Hematopoietic multipotent progenitor cell treated with erythropoietin and hydrocortisone succinate and interleukin-3 and kit ligand, for 17 days (in vitro differentiated cells): ENCODE data around the gene MED16.

Source experiments
- DNase-seq: peaks from one replicate; pipeline ENCODE4 v3.0.0-alpha.2; 2015; ENCODE audit warnings: low spot score

Gene MED16

GRCh38 chr19:927780-928401 lies 34.9 kb upstream of the MED16 start:
- no peak for DNase-seq

GRCh38 chr19:927351-927779 lies 34.4 kb upstream of the MED16 start:
- DNase-seq = no peak

- no peak for DNase-seq
Measured at GRCh38 chr19:926589-927350, 33.8 kb upstream of the MED16 start.

- DNase-seq = no peak
Measured at GRCh38 chr19:926323-926588, 33.3 kb upstream of the MED16 start.

- DNase-seq = peak; percentile 69
Measured at GRCh38 chr19:925526-926322, 32.7 kb upstream of the MED16 start, which contains the start of gene ARID3A. TSS of gene ARID3A (plus strand) at chr19:926035. CDS start at chr19:929529, 3,494 bp downstream.

- DNase-seq = no peak
Measured at GRCh38 chr19:925087-925525, 32.1 kb upstream of the MED16 start.

GRCh38 chr19:924553-925086 lies 31.6 kb upstream of the MED16 start:
- no peak for DNase-seq

GRCh38 chr19:920051-920864 lies 27.3 kb upstream of the MED16 start:
- no peak for DNase-seq

GRCh38 chr19:919199-920050 lies 26.4 kb upstream of the MED16 start:
- DNase-seq = no peak

- DNase-seq = no peak
Measured at GRCh38 chr19:918481-919198, 25.7 kb upstream of the MED16 start.

GRCh38 chr19:918152-918437 lies 25.1 kb upstream of the MED16 start:
- DNase-seq = no peak

GRCh38 chr19:917323-918151 lies 24.6 kb upstream of the MED16 start, which contains the start of gene KISS1R:
TSS of gene KISS1R (plus strand) at chr19:917333. CDS start at chr19:917503, 170 bp downstream.
- peak; percentile 77 for DNase-seq

- DNase-seq = no peak
Measured at GRCh38 chr19:916645-917322, 23.8 kb upstream of the MED16 start.

GRCh38 chr19:913080-913748 lies 20.2 kb upstream of the MED16 start, which contains the start of gene R3HDM4:
TSS of gene R3HDM4 (minus strand) at chr19:913219. CDS start at chr19:913157, 62 bp downstream.
- DNase-seq = peak; percentile 80

GRCh38 chr19:912181-913079 lies 19.4 kb upstream of the MED16 start:
- no peak for DNase-seq

GRCh38 chr19:911197-912033 lies 18.4 kb upstream of the MED16 start:
- no peak for DNase-seq
